Activated T-cell treated with anti-CD3 and anti-CD28 coated beads, Interleukin-2, amount 50 U/mL, for 24 hours (primary cell): ENCODE data around the gene ILF3.
A peak's percentile ranks its signal among the peaks of the same experiment; 100 is the strongest.

Experiments
- DNase-seq: peaks from one replicate; pipeline ENCODE4 v3.0.0-alpha.2; 2020
- H3K27ac Mint-ChIP-seq: 2 replicates; pipeline ENCODE4 v1.8.0; 2020; ENCODE audit warnings: mild to moderate bottlenecking, mixed read lengths
- H3K27me3 Mint-ChIP-seq: 2 replicates; pipeline ENCODE4 v1.8.0; 2020; ENCODE audit warnings: mixed read lengths
- H3K36me3 Mint-ChIP-seq: 2 replicates; pipeline ENCODE4 v1.8.0; 2020; ENCODE audit warnings: low read depth, mixed read lengths
- H3K4me1 Mint-ChIP-seq: 2 replicates; pipeline ENCODE4 v1.8.0; 2020; ENCODE audit warnings: low read depth, mixed read lengths
- H3K4me3 Mint-ChIP-seq: 2 replicates; pipeline ENCODE4 v1.8.0; 2020; ENCODE audit warnings: mild to moderate bottlenecking, moderate library complexity, mixed read lengths
- H3K9me3 Mint-ChIP-seq: 2 replicates; pipeline ENCODE4 v1.8.0; 2020; ENCODE audit warnings: mixed read lengths

ILF3 gene

DNA sequence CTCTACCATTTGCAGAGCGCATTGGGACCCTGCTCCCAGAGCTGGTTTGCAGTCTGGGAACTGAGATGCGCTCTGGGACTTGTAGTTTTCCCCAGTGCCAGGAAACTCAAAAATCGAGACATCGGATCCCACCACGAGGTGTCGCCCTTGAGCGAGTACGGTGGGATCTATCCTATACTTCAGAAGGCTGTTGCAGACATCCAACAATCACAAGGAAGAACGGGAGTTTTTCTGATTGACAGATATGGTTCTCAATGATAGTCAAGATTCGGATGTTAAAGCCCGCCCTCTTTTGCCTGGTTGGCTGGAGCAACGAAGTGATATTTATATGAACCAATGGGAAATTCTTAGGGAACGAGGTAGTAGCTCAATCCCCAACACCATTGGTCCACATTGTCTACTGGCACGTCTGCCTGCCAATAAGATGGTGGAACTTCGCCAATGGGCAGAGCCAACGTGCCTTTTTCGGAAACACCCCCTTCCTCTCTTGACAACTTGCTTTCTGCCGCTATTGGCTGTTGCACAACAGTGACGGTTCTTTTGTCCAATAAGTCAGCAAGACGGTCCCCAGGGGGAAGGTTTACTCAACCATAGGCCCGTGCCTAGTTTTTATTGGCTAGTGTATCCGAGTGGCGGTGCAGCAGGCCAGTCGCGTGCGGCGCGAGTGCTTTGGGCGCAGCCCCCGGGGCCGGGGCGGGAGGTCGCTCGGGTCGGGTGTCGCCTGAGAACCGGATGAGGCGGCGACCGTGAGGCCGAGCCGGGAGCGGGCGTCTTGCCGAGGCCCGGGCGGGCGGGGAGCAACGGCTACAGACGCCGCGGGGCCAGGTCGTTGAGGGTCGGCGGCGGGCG, 63.4 kb downstream of the ILF3 start, which contains the start of gene DNM2:
Gene DNM2 (plus strand): TSS at position 724 of the 849 bp plus-strand sequence. CDS start 164 bp downstream, outside the sequence.
- Mint-ChIP-seq H3K9me3 (no peaks in the 10 kb centered on the region), H3K4me1 (peaks cover 41% of the 10 kb centered on the region), H3K27ac (peak within 1 kb of the TSS; percentile 94), H3K4me3 (peak within 1 kb of the TSS; percentile 97), H3K36me3 (peaks cover 38% of the 10 kb centered on the region), H3K27me3 (no peaks in the 10 kb centered on the region)
- DNase-seq, result peak; percentile 98

DNA sequence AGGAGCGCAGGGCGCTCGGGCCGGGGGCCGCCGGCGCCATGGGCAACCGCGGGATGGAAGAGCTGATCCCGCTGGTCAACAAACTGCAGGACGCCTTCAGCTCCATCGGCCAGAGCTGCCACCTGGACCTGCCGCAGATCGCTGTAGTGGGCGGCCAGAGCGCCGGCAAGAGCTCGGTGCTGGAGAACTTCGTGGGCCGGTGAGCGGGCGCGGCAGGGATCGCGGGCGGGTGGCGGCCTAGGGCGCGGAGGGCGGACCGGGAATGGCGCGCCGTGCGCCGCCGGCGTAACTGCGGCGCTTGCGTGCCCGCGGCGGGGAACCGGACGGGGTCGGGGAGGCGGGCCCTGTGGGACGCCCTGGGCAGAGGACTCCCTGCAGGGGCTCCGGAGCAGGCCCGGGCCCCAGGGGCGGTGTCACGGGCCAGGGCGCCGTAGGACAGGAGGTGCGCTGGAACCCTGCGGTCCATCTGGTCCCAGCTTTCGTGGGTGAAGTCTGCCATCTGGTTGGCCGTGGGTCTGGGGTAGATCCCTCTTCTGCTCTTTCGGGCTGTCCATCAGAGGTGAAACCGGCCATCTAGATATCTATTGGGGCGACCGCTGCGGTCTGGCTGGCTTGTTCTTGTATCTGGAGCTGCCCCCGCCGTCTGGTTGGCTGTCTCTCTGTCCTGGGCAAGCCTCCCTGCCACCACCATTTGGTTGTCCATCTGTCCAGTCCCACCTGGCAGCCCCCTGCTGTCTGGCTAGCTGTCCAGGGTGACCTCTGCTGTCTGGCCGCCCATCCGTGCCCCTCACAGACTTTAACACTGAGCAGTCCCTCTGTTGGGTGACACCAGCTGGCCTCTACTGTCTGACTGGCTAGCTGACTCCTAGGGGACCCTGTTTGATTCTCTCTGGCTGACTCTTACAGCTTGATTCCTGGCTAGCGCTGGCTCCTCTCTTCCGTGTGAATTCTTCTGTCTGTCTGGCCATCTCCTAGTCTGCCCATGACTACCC, 64.4 kb downstream of the ILF3 start:
- peak overlapping the region; percentile 97 for H3K4me3 Mint-ChIP-seq
- DNase-seq, result peak; percentile 76
- peak overlapping the region; percentile 94 for H3K27ac Mint-ChIP-seq
- peaks cover 45% of the 10 kb centered on the region for H3K4me1 Mint-ChIP-seq
- no peaks in the 10 kb centered on the region for H3K27me3 Mint-ChIP-seq
- H3K9me3 Mint-ChIP-seq, result no peaks in the 10 kb centered on the region
- H3K36me3 Mint-ChIP-seq, result peaks cover 34% of the 10 kb centered on the region

DNA sequence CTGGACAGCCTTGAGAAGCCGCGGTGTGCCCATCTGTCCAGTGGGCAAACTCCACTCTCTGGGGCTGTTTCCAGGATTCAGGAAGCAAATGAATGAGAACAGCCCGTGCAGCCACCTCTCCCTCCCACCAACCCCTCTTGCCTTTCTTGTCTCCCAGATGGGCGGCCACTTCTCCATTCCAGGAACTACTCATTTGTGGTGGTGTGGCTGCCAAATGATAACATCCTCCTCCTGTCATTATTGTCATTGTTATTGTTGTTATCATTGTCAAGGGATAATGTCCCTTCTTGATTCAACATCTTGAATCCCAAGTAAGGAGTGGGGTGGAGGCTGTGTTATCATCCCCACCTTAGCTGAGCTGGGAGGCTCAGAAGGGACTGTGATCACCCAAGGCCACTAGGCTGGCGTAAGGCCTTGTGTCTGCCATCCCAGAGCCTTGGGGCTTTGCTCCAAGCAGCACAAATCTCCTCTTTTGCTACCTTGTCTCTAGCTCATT, 65.4 kb downstream of the ILF3 start:
- H3K27me3 Mint-ChIP-seq, result no peaks in the 10 kb centered on the region
- H3K36me3 Mint-ChIP-seq, result peaks cover 36% of the 10 kb centered on the region
- H3K4me3 Mint-ChIP-seq, result peak overlapping the region; percentile 97

DNA sequence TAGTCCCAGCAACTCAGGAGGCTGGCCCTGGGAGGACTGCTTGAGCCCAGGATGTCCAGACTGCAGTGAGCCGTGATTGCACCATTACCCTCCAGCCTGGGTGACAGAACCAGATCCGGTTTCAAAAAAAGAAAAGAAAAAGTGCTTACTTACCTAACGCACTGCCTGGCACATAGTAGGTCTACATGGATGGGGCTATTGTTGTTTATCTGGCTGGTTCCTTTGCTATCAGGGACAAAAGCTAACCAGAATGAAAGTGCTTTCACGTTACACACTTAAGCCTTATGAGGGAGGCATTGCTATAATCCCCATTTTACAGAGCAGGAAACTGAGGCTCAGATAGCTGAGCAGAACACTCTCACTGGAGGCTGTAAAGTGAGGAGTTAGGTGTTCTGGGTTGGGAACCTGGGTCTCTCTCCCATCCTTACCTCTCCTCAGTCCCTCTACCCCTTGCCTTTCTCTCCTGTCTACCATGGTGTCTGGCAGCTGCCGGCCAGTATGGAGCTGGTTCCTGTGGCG, 66.5 kb downstream of the ILF3 start:
- Mint-ChIP-seq H3K4me3 (peak overlapping the region; percentile 27), H3K36me3 (peaks cover 42% of the 10 kb centered on the region), H3K27ac (peak overlapping the region; percentile 33), H3K9me3 (no peaks in the 10 kb centered on the region), H3K4me1 (peaks cover 61% of the 10 kb centered on the region), H3K27me3 (no peaks in the 10 kb centered on the region)
- DNase-seq, result no peak

More for the DNA sequence above, 65.4 kb downstream of the ILF3 start:
- peaks cover 52% of the 10 kb centered on the region for H3K4me1 Mint-ChIP-seq
- peak overlapping the region; percentile 94 for H3K27ac Mint-ChIP-seq
- H3K9me3 Mint-ChIP-seq, result no peaks in the 10 kb centered on the region
- no peak for DNase-seq

DNA sequence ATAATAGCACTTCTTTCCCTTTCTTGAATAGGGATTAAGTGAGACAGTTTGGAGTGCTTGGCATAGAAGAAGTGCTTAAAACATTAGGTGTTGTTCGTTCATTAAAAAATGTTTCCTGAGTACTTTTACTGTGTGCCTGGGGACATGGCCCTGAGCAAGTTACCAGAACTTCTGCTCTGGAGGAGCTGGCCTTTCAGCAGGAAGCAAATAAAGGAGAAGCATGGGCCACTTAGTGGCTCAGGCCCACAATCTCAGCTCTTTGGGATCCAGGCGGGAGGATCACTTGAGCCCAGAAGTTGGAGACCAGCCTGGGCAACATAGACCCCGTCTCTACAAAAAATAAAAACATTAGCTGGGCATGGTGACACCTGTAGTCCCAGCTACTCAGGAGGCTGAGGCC, 69.4 kb downstream of the ILF3 start:
- no peaks in the 10 kb centered on the region for H3K9me3 Mint-ChIP-seq
- no peak overlapping the region for H3K4me3 Mint-ChIP-seq
- no peaks in the 10 kb centered on the region for H3K27me3 Mint-ChIP-seq
- H3K27ac Mint-ChIP-seq, result peak overlapping the region; percentile 76
- peaks cover 73% of the 10 kb centered on the region for H3K4me1 Mint-ChIP-seq
- H3K36me3 Mint-ChIP-seq, result peaks cover 58% of the 10 kb centered on the region
- no peak for DNase-seq

DNA sequence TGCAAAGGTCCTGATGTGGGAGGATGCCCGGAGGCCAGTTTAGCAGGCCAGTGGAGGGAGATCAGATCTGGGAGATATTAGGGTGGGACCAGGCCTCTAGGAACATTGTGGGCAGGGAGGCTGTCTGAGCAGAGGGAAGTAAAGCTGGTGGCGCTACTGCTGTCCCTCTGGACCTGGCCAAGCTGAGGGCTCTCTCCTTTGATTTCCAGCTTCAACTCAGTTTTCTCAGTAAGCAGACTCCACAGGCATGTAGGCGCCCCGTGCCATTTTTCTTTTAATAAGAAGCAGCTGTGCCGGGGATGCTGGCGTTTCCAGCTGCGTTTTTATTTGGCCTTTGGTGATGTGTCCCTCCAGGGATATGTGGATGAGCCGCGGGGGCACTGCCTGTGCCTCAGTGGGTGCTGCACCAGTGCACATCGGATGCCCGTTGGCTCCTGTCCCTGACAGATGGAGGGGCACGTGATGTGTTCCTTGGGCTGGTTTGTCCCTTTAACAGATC, 70.5 kb downstream of the ILF3 start:
- Mint-ChIP-seq H3K4me3 (no peak overlapping the region), H3K27ac (peak overlapping the region; percentile 52), H3K36me3 (peaks cover 54% of the 10 kb centered on the region), H3K27me3 (no peaks in the 10 kb centered on the region), H3K4me1 (peaks cover 73% of the 10 kb centered on the region), H3K9me3 (no peaks in the 10 kb centered on the region)
- no peak for DNase-seq

DNA sequence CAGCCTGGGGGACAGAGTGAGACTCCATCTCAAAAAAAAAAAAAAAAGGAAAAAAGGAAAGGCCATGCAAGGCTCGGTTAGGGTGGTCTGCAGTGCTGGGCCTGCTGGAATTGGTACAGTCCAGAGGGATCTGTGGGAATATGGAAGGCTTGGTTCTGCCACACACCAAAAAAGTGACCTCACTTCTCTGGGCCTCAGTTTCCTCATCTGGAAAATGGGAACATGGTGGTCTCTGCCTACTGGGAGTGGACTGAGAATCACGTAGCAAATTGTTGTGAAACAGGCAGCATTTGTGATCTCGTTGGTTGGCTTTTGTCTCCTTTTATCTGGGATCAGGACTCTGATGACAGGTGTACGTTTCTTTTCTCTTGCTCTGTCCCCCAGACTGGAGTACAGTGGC, 71.3 kb downstream of the ILF3 start:
- DNase-seq, result no peak
- no peaks in the 10 kb centered on the region for H3K27me3 Mint-ChIP-seq
- no peaks in the 10 kb centered on the region for H3K9me3 Mint-ChIP-seq
- H3K36me3 Mint-ChIP-seq, result peaks cover 50% of the 10 kb centered on the region
- peaks cover 74% of the 10 kb centered on the region for H3K4me1 Mint-ChIP-seq
- no peak overlapping the region for H3K4me3 Mint-ChIP-seq
- H3K27ac Mint-ChIP-seq, result no peak overlapping the region

DNA sequence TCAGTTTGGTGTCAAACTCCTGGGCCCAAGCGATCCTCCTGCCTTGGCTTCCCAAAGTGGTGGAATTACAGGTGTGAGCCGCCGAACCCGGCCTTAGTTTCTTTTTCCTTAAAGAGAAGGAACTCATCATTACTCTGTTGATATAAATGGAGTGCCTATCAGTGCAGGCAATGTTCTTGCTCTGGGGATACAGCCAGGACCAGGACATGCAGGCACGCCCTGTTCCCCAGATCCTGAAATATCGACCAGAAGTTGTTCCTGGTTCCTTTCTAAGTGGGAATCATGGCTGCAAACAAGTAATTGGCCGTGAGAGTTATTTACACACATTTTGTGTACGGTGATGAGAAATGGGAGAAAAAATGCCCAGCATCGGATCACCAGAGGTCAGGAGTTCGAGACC, 72.1 kb downstream of the ILF3 start:
- peaks cover 75% of the 10 kb centered on the region for H3K4me1 Mint-ChIP-seq
- no peak overlapping the region for H3K4me3 Mint-ChIP-seq
- H3K36me3 Mint-ChIP-seq, result peaks cover 43% of the 10 kb centered on the region
- no peaks in the 10 kb centered on the region for H3K27me3 Mint-ChIP-seq
- peak overlapping the region; percentile 29 for H3K27ac Mint-ChIP-seq
- no peak for DNase-seq
- no peaks in the 10 kb centered on the region for H3K9me3 Mint-ChIP-seq

DNA sequence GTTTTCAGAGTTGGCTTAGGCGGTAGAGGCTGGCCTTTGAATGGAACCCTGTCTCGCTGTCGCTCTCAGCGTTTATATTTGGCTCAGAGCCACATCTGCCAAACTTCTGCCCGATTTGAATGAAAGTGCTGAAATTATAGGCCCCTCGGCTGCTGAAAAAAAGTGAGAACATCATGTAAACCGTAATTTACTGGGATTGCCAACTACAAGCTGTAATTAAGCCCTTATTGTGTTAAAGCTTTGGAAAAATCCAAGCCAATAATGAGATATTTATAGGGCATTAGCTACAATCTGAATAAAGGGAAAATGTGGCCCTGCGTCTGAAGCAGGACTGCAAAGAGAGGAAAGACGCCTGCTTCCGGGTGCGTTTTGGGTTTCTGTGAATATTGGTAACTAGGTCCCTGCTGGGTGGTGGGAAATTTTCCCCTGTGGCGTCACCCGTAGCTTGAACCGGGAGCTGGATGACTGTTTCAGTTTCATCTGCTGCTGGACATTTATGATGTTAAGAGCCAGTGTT, 73.6 kb downstream of the ILF3 start:
- Mint-ChIP-seq H3K27me3 (no peaks in the 10 kb centered on the region), H3K9me3 (no peaks in the 10 kb centered on the region), H3K4me3 (no peak overlapping the region), H3K4me1 (peaks cover 71% of the 10 kb centered on the region), H3K36me3 (peaks cover 42% of the 10 kb centered on the region), H3K27ac (no peak overlapping the region)
- DNase-seq, result no peak

DNA sequence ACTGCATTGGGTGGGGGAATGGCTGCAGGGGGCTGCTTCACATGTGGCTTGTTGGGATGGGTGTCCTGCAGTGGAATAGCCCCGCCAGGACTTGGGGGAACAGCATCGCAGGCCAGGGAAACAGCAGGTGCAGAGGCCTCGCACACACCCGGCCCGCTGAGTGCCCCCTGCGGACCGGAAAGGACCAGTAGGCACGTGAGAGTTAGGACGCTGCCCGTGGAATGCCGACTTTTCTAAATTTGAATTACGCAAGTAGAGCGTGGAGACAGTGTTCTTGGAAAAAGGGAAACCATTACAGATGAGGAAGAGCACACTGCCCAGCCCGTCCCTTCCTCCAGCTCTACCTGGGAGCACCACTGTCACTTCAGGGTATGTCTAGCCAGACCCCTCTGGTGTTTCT, 75.3 kb downstream of the ILF3 start:
- no peaks in the 10 kb centered on the region for H3K9me3 Mint-ChIP-seq
- H3K27me3 Mint-ChIP-seq, result no peaks in the 10 kb centered on the region
- peaks cover 63% of the 10 kb centered on the region for H3K4me1 Mint-ChIP-seq
- peaks cover 34% of the 10 kb centered on the region for H3K36me3 Mint-ChIP-seq
- H3K4me3 Mint-ChIP-seq, result no peak overlapping the region
- peak overlapping the region; percentile 44 for H3K27ac Mint-ChIP-seq
- no peak for DNase-seq

DNA sequence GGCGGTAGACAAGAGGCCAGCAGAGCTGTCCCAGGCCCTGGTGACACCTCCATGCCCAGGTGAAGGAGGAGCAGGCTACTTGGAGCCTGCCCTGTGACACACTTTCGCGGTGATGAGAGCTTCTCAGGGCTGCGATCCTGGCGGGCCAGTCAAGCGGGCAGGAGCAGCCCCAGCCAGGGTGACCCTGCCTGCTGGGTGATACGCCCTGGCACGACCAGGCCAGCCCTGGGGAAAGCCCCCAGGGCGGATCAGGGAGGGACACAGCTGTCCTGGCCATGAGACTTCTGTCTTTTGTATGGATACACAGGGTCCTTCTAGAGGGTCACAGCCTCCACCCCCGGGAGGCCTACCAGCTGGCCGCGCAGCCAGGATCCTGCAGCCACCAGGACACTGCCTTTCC, 76.8 kb downstream of the ILF3 start:
- Mint-ChIP-seq H3K27ac (peak overlapping the region; percentile 86), H3K36me3 (peaks cover 35% of the 10 kb centered on the region), H3K27me3 (no peaks in the 10 kb centered on the region), H3K9me3 (no peaks in the 10 kb centered on the region), H3K4me3 (peak overlapping the region; percentile 64), H3K4me1 (peaks cover 60% of the 10 kb centered on the region)
- no peak for DNase-seq

DNA sequence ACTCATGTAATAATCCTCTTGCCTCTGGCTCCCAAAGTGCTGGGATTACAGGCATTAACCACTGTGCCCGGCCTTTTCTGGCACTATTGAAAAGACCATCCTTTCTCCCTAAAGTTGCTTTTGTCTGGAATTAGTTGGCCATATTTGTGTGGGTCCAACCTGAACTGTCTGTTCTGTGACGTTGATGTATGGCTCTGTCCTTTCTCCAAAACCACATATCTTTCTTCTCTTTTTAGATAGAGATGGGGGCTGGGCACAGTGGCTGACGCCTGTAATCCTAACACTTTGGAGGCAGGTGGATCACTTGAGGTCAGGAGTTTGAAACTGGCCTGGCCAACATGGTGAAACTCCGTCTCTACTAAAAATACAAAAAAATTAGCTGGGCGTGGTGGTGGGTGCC, 81.6 kb downstream of the ILF3 start:
- Mint-ChIP-seq H3K4me1 (peaks cover 47% of the 10 kb centered on the region), H3K4me3 (no peak overlapping the region), H3K27ac (no peak overlapping the region), H3K27me3 (no peaks in the 10 kb centered on the region), H3K9me3 (no peaks in the 10 kb centered on the region), H3K36me3 (peaks cover 37% of the 10 kb centered on the region)
- no peak for DNase-seq

DNA sequence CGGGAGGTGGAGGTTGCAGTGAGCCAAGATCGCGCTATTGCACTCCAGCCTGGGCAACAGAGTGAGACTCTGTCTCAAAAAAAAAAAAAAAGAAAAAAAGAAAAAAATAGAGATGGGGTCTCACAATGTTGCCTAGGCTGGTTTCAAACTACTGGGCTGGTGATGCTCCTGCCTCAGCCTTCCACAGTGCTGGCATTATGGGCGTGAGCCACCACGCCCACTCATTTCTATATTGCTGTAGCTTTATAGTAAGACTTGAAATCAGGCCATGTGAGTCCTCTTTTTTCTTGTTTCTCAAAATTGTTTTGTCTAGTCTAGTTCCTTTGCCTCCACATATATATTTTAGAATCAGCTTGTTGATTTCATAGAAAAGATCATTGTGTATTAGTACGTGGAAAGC, 82.0 kb downstream of the ILF3 start:
- no peaks in the 10 kb centered on the region for H3K27me3 Mint-ChIP-seq
- H3K36me3 Mint-ChIP-seq, result peaks cover 38% of the 10 kb centered on the region
- no peak overlapping the region for H3K4me3 Mint-ChIP-seq
- peak overlapping the region; percentile 33 for H3K27ac Mint-ChIP-seq
- no peak for DNase-seq
- H3K4me1 Mint-ChIP-seq, result peaks cover 47% of the 10 kb centered on the region
- H3K9me3 Mint-ChIP-seq, result no peaks in the 10 kb centered on the region
